Loucy (cell line): ENCODE results near the gene GAB2.

Experiments used
- H2AFZ ChIP-seq: fragments of 200-600 bp; sonication (generic); 2 replicates; pipeline ENCODE4 v1.6.0; 2016; ENCODE audit warnings: antibody characterized with exemption, mild to moderate bottlenecking, low read length, moderate library complexity
- H3F3A ChIP-seq: fragments of 200-600 bp; 2 replicates; pipeline ENCODE4 v1.6.0; 2016; ENCODE audit warnings: antibody characterized with exemption, low read depth, mild to moderate bottlenecking
- H3K27me3 ChIP-seq: fragments of 200-600 bp; sonication (generic); 2 replicates; pipeline ENCODE4 v1.6.1; 2014; ENCODE audit warnings: low read length, mild to moderate bottlenecking; ENCODE audit not compliant: insufficient read depth, poor library complexity, severe bottlenecking
- H3K36me3 ChIP-seq: fragments of 200-600 bp; sonication (generic); 2 replicates; pipeline ENCODE4 v1.6.1; 2016; ENCODE audit warnings: low read length; ENCODE audit not compliant: insufficient read depth
- H3K4me1 ChIP-seq: fragments of 200-600 bp; sonication (generic); 2 replicates; pipeline ENCODE4 v1.5.1; 2014; ENCODE audit warnings: low read length, mild to moderate bottlenecking; ENCODE audit not compliant: insufficient read depth, poor library complexity, severe bottlenecking
- H3K4me2 ChIP-seq: fragments of 200-600 bp; sonication (generic); 2 replicates; pipeline ENCODE4 v1.6.0; 2014; ENCODE audit warnings: antibody characterized with exemption, low read length, low read depth, mild to moderate bottlenecking; ENCODE audit not compliant: poor library complexity, severe bottlenecking
- H3K4me3 ChIP-seq: fragments of 200-600 bp; sonication (generic); 2 replicates; pipeline ENCODE4 v1.5.1; 2014; ENCODE audit warnings: low read length, mild to moderate bottlenecking, mixed read lengths; ENCODE audit not compliant: poor library complexity, severe bottlenecking
- H3K79me2 ChIP-seq: fragments of 200-600 bp; sonication (generic); 2 replicates; pipeline ENCODE4 v1.6.1; 2014; ENCODE audit warnings: low read length; ENCODE audit not compliant: insufficient read depth
- H3K9ac ChIP-seq: fragments of 200-600 bp; sonication (generic); 2 replicates; pipeline ENCODE4 v1.6.0; 2014; ENCODE audit warnings: mild to moderate bottlenecking, low read depth, low read length, moderate library complexity; ENCODE audit not compliant: poor library complexity, severe bottlenecking
- H3K9me2 ChIP-seq: fragments of 200-600 bp; sonication (generic); replicated peaks from 2 replicates; pipeline ENCODE4 v1.6.1; 2016; ENCODE audit warnings: low read depth, low read length, mixed read lengths
- H3K9me3 ChIP-seq: fragments of 200-600 bp; sonication (generic); 2 replicates; pipeline ENCODE4 v1.6.1; 2014; ENCODE audit warnings: mild to moderate bottlenecking, antibody characterized with exemption, low read length, low read depth; ENCODE audit not compliant: insufficient read depth
- H4K20me1 ChIP-seq: fragments of 200-600 bp; sonication (generic); 2 replicates; pipeline ENCODE4 v1.6.0; 2014; ENCODE audit warnings: antibody characterized with exemption, low read length, mild to moderate bottlenecking; ENCODE audit not compliant: insufficient read depth, poor library complexity, severe bottlenecking
- EZH2phosphoT487 ChIP-seq: fragments of 200-600 bp; IDR thresholded peaks from 2 replicates; pipeline ENCODE4 v1.6.1; 2018; ENCODE audit warnings: antibody characterized with exemption, mild to moderate bottlenecking, moderate library complexity, borderline replicate concordance
- TF ChIP-seq, protein P1 (sequence below): fragments of 200-600 bp; sonication (generic); conservative IDR thresholded peaks from 2 replicates; pipeline ENCODE4 v1.5.1; 2014; ENCODE audit warnings: mild to moderate bottlenecking, antibody characterized with exemption, low read length

The GAB2 gene

DNA sequence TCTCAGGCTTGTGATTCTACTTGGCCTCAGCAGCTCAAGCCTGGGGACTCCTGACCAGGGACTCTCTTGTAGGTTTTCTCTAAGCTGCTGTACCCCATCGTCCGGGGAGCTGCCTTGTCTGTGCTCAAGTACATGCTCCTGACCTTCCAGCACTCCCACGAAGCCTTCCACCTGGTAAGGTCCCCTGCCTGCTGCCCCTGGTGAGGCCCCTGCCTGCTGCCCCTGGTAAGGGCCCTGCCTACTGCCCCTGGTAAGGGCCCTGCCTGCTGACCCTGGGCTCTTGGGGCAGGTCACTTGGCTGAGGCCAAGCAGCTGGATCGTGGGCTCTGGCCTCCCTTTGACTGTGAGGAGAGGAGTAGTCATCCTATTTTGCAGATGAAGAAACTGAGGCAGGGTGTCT lies 217.6 kb downstream of the GAB2 start:
- no peaks in the 10 kb centered on the region for H3K27me3 ChIP-seq
- H3K4me3 ChIP-seq, result no peak overlapping the region
- H4K20me1 ChIP-seq, result no peaks in the 10 kb centered on the region
- no peaks in the 10 kb centered on the region for H3K9me2 ChIP-seq
- TF ChIP-seq, protein P1, sequence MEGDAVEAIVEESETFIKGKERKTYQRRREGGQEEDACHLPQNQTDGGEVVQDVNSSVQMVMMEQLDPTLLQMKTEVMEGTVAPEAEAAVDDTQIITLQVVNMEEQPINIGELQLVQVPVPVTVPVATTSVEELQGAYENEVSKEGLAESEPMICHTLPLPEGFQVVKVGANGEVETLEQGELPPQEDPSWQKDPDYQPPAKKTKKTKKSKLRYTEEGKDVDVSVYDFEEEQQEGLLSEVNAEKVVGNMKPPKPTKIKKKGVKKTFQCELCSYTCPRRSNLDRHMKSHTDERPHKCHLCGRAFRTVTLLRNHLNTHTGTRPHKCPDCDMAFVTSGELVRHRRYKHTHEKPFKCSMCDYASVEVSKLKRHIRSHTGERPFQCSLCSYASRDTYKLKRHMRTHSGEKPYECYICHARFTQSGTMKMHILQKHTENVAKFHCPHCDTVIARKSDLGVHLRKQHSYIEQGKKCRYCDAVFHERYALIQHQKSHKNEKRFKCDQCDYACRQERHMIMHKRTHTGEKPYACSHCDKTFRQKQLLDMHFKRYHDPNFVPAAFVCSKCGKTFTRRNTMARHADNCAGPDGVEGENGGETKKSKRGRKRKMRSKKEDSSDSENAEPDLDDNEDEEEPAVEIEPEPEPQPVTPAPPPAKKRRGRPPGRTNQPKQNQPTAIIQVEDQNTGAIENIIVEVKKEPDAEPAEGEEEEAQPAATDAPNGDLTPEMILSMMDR, result no peak
- no peak for TF ChIP-seq EZH2phosphoT487
- H3K4me2 ChIP-seq, result no peak overlapping the region
- no peak overlapping the region for H3K9ac ChIP-seq
- no peaks in the 10 kb centered on the region for H3K9me3 ChIP-seq
- H3F3A ChIP-seq, result 0 out of 2 replicates have a peak, but pooled peaks cover 4% of the 10 kb centered on the region
- H3K79me2 ChIP-seq, result no peaks in the 10 kb centered on the region
- no peak overlapping the region for H2AFZ ChIP-seq
- no peaks in the 10 kb centered on the region; the same call in 1 of the 2 replicates for H3K36me3 ChIP-seq
- peaks cover 29% of the 10 kb centered on the region for H3K4me1 ChIP-seq

DNA sequence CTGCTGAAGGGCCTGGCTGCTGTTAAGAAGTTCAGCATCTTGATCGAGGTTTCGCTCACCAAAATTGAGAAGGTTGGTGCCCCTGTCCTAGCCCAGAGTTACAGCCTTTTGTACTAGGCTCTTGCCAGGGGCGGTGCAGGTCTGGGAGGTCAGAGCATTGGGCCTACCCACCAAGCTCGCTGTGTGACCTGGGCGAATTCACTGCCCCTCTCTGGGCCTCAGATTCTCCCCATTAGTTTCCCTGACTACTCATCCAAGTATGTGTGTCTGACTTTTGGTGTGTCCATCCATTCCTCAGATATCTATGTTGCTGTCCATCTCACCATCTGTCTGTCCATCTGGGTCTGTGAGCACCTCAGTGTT lies 218.0 kb downstream of the GAB2 start:
- peaks cover 30% of the 10 kb centered on the region for H3K4me1 ChIP-seq
- no peaks in the 10 kb centered on the region for H3K9me2 ChIP-seq
- H3F3A ChIP-seq, result 0 out of 2 replicates have a peak, but pooled peaks cover 4% of the 10 kb centered on the region
- H3K36me3 ChIP-seq, result no peaks in the 10 kb centered on the region; the same call in 1 of the 2 replicates
- no peaks in the 10 kb centered on the region for H3K27me3 ChIP-seq
- H3K4me3 ChIP-seq, result no peak overlapping the region
- H3K9ac ChIP-seq, result no peak overlapping the region
- no peaks in the 10 kb centered on the region for H3K79me2 ChIP-seq
- TF ChIP-seq, protein P1, result no peak
- TF ChIP-seq EZH2phosphoT487, result no peak
- H3K4me2 ChIP-seq, result no peak overlapping the region
- H4K20me1 ChIP-seq, result no peaks in the 10 kb centered on the region
- no peaks in the 10 kb centered on the region for H3K9me3 ChIP-seq
- H2AFZ ChIP-seq, result no peak overlapping the region

DNA sequence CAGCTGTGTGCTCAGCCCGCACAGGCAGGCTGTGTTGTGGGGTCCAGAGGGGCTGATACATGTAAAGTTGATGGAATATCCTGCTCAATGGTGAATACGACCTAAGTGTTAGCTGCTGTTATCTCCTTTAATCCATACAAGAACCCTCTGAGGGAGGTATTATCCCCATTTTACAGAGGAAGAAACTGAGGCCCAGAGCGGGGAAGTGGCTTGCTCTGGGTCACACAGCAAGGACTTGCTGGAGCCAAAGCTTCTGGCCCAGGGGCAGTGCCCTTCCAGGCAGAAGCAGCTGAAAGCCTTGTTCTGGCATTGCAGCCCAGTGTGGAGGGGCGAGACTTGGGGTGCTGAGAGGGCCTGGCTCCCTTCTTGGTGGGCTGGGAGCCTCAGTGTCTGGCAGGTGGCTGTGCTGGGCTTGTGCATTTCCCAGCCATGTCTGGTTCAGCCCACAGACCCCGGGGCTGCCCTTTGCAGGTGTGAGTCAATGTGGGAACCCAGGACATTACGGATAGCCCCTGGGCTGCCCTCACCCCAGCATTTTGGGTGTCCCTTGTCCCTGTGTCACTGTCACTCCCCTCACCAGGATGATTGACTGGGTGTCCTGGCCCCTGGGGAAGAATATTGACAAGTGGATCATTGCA lies 218.5 kb downstream of the GAB2 start:
- no peaks in the 10 kb centered on the region for H3K79me2 ChIP-seq
- TF ChIP-seq, protein P1, result no peak
- TF ChIP-seq EZH2phosphoT487, result no peak
- H3K9me2 ChIP-seq, result no peaks in the 10 kb centered on the region
- H3K9ac ChIP-seq, result no peak overlapping the region
- H2AFZ ChIP-seq, result no peak overlapping the region
- no peak overlapping the region for H3K4me2 ChIP-seq
- no peaks in the 10 kb centered on the region for H3K9me3 ChIP-seq
- no peak overlapping the region for H3K4me3 ChIP-seq
- no peaks in the 10 kb centered on the region for H3K27me3 ChIP-seq
- H3F3A ChIP-seq, result 0 out of 2 replicates have a peak, but pooled peaks cover 4% of the 10 kb centered on the region
- no peaks in the 10 kb centered on the region; the same call in 1 of the 2 replicates for H3K36me3 ChIP-seq
- H4K20me1 ChIP-seq, result no peaks in the 10 kb centered on the region
- peaks cover 35% of the 10 kb centered on the region for H3K4me1 ChIP-seq
